GM12878 (cell line): Measurements from ENCODE around the gene MGAT2. TPM values are rescaled to one million over a fixed set of nuclear protein-coding genes. Genes with fewer than 3 reads are reported as not detected.

Experiments
- ATAC-seq: fragments of 200-7000 bp; cut with Tn5 transposase; 3 replicates; pipeline ENCODE4 v1.9.1; 2020; ENCODE audit warnings: mild to moderate bottlenecking, moderate library complexity
- BruUV-seq: library from RNA; stranded (reverse); fragments of 400-500 nt; replicated peaks from 2 replicates; lab custom pipeline; 2021; lab: Mats Ljungman, UMichigan
- CTCF ChIA-PET: fragments of 300-600 bp; sonication (Branson Sonifier 250); formaldehyde crosslinking; extraction: SDS; loops from one replicate; lab custom pipeline; 2021; ENCODE audit warnings: inconsistent platforms; lab: Yijun Ruan, JAX
- POLR2A ChIA-PET: fragments of 350-600 bp; formaldehyde crosslinking; extraction: SDS; loops from one replicate; lab custom pipeline; 2021; ENCODE audit warnings: inconsistent platforms; lab: Charles Lee
- RAD21 ChIA-PET: fragments of 300-600 bp; sonication (Branson Sonifier 250); formaldehyde crosslinking; loops from one replicate; lab custom pipeline; 2023; ENCODE audit warnings: antibody characterized with exemption; ENCODE audit not compliant: unreplicated experiment; lab: Charles Lee
- SMC1A ChIA-PET: fragments of 300-600 bp; sonication (Branson Sonifier 250); formaldehyde crosslinking; loops from one replicate; lab custom pipeline; 2023; ENCODE audit not compliant: unreplicated experiment, uncharacterized antibody; lab: Charles Lee
- DNase-seq: peaks from one replicate; pipeline ENCODE4 v3.0.0-alpha.2; 2011; ENCODE audit warnings: low read depth, low spot score
- FAIRE-seq: peaks from 3 replicates; lab custom pipeline; 2011; peaks lifted over from hg19 to GRCh38; lab: Jason Lieb, UNC
- H2AFZ ChIP-seq: 2 replicates; pipeline ENCODE4 v1.6.0; 2011; ENCODE audit warnings: low read depth, low read length, control low read depth; ENCODE audit not compliant: control insufficient read depth
- H3K27ac ChIP-seq: 2 replicates; pipeline ENCODE4 v1.5.1; 2011; ENCODE audit warnings: control low read depth; ENCODE audit not compliant: control insufficient read depth, insufficient read depth
- H3K27me3 ChIP-seq, 2 experiments: replicated peaks in 1 of 2; 2 replicates each; pipeline versions ENCODE4 v1.6.0 to v1.6.1; 2011; ENCODE audit warnings: low read length in 1 of 2; ENCODE audit not compliant: control insufficient read depth in 2 of 2, insufficient read depth in 2 of 2
- H3K36me3 ChIP-seq, 2 experiments: 2 replicates each; pipeline ENCODE4 v1.5.1; 2011; ENCODE audit warnings: low read length in 1 of 2; ENCODE audit not compliant: control insufficient read depth in 2 of 2, insufficient read depth in 2 of 2
- H3K4me1 ChIP-seq: 2 replicates; pipeline ENCODE4 v1.6.1; 2011; ENCODE audit warnings: mild to moderate bottlenecking, low read length, moderate library complexity, mixed read lengths; ENCODE audit not compliant: control insufficient read depth, insufficient read depth
- H3K4me2 ChIP-seq: 2 replicates; pipeline ENCODE4 v1.6.0; 2011; ENCODE audit warnings: control low read depth; ENCODE audit not compliant: control insufficient read depth, insufficient read depth
- H3K4me3 ChIP-seq: fragments of 200-600 bp; sonication (generic); 2 replicates; pipeline ENCODE4 v1.5.1; 2016
- H3K79me2 ChIP-seq: 2 replicates; pipeline ENCODE4 v1.6.0; 2011; ENCODE audit warnings: low read length; ENCODE audit not compliant: control insufficient read depth, insufficient read depth
- H3K9ac ChIP-seq: 2 replicates; pipeline ENCODE4 v1.8.0; 2011; ENCODE audit warnings: low read length, control low read depth, mixed read lengths; ENCODE audit not compliant: control insufficient read depth, insufficient read depth
- H3K9me3 ChIP-seq: replicated peaks from 3 replicates; pipeline ENCODE4 v1.5.1; 2011; ENCODE audit warnings: mild to moderate bottlenecking, low read length; ENCODE audit not compliant: control insufficient read depth, insufficient read depth
- H4K20me1 ChIP-seq: 2 replicates; pipeline ENCODE4 v1.6.0; 2011; ENCODE audit not compliant: control insufficient read depth, insufficient read depth
- BACH1 ChIP-seq: fragments of 450-650 bp; IDR thresholded peaks from 2 replicates; pipeline ENCODE4 v1.6.1; 2017; ENCODE audit warnings: mild to moderate bottlenecking, borderline replicate concordance
- HDAC6 ChIP-seq: fragments of 200-600 bp; sonication (generic); IDR thresholded peaks from one replicate; pipeline ENCODE4 v1.8.0; 2017; ENCODE audit warnings: antibody characterized with exemption; ENCODE audit not compliant: unreplicated experiment
- MEF2A ChIP-seq: IDR thresholded peaks from 2 replicates; pipeline ENCODE4 v1.6.1; 2011; ENCODE audit warnings: low read depth, mild to moderate bottlenecking, low read length, moderate library complexity; ENCODE audit not compliant: insufficient read depth
- MLLT1 ChIP-seq: fragments of 450-650 bp; IDR thresholded peaks from 2 replicates; pipeline ENCODE4 v1.6.1; 2016; ENCODE audit warnings: mild to moderate bottlenecking
- NBN ChIP-seq: fragments of 450-650 bp; IDR thresholded peaks from 2 replicates; pipeline ENCODE4 v1.6.1; 2016
- RELB ChIP-seq: fragments of 450-650 bp; IDR thresholded peaks from 2 replicates; pipeline ENCODE4 v1.6.1; 2017; ENCODE audit warnings: low read depth, mild to moderate bottlenecking, moderate library complexity
- SPI1 ChIP-seq: IDR thresholded peaks from 2 replicates; pipeline ENCODE4 v1.6.1; 2011; ENCODE audit warnings: low read depth, mild to moderate bottlenecking, low read length, moderate library complexity, borderline replicate concordance; ENCODE audit not compliant: insufficient read depth
- STAT1 ChIP-seq: fragments of 450-650 bp; conservative IDR thresholded peaks from 2 replicates; pipeline ENCODE4 v1.6.1; 2014; ENCODE audit warnings: antibody characterized with exemption, mild to moderate bottlenecking
- SUZ12 ChIP-seq: fragments of 200-600 bp; sonication (generic); IDR thresholded peaks from one replicate; pipeline ENCODE4 v1.6.1; 2018; ENCODE audit warnings: antibody characterized with exemption, mild to moderate bottlenecking; ENCODE audit not compliant: unreplicated experiment
- ZBTB4 ChIP-seq: fragments of 450-650 bp; formaldehyde crosslinking; IDR thresholded peaks from 2 replicates; pipeline ENCODE4 v1.4.0; 2022; ENCODE audit warnings: mild to moderate bottlenecking, moderate library complexity
- WGBS: methylation state at CpG from one replicate; pipeline ENCODE4 v1.1.6; 2016; ENCODE audit warnings: low lambda C conversion rate; ENCODE audit not compliant: insufficient replicate concordance, insufficient coverage; ENCODE audit errors: missing lambda C conversion rate; 5-methylcytosine and 5-hydroxymethylcytosine counted together
- in situ Hi-C: fragments of 300-500 bp; cut with MboI; formaldehyde crosslinking; loops from 9 replicates; pipeline ENCODE4 v1.14.3; 2018; ENCODE audit warnings: mixed read lengths
- intact Hi-C: fragments of 100-400 bp; cut with micrococcal nuclease; formaldehyde crosslinking; loops from one replicate; pipeline ENCODE4 v1.14.2; 2022; ENCODE audit not compliant: unreplicated experiment
- polyA plus RNA-seq, 11 experiments: library from polyadenylated mRNA; depleted of rRNA in 4 of 11; unstranded in 6 of 11; stranded (reverse) in 5 of 11; fragments of >200 nt; fragmentation: Nextera tagmentation in 4 of 11; fragmentation: Illumina TruSeq in 1 of 11; extraction: Ambion mirVana in 4 of 11; extraction: Trizol in 1 of 11; gene quantifications; 1 replicate in 1 of 11; 2 replicates in 10 of 11; pipeline versions ENCODE4 v1.2.1 to v1.2.3, GENCODE V29; 2011 to 2016; ENCODE audit warnings: inconsistent platforms in 2 of 11, missing spikeins in 2 of 11, low read depth in 1 of 11
- total RNA-seq, 4 experiments: library from RNA; depleted of rRNA in 3 of 4; stranded (reverse); fragments of >200 nt in 3 of 4; fragmentation: Illumina TruSeq in 1 of 4; extraction: Trizol in 1 of 4; gene quantifications; 2 replicates each; pipeline versions ENCODE4 v1.2.1 to v1.2.3, GENCODE V29; 2013 to 2021

The MGAT2 gene
- total and polyA plus RNA-seq, 10 of the 15 experiments (the other 5 are each of a cell fraction or from before 2014, with no cell fraction given): 0.03 to 51.8 (median 38.0) TPM; not detected in 1

- TF ChIP-seq MLLT1 (peak; percentile 66), BACH1 (no peak), NBN (peak; percentile 58; the same call in 1 of the 2 replicates), STAT1 (no peak), SUZ12 (no peak)
These were observed 3.6 kb downstream of the MGAT2 start (continued) for GRCh38 chr14:49623941-49624839.

GRCh38 chr14:49633640-49634546 lies 13.3 kb downstream of the MGAT2 start:
- CTCF ChIA-PET: interaction anchor here (0.6 to 2.7 kb wide), 34 partner anchors 10 to 901 kb away, joined by 3 to 17 read pairs (median 3); partner anchors contain the start of genes KLHDC2, LRR1, NEMF and RPL36AL
- peak; percentile 25; the same call in 1 of the 2 replicates for TF ChIP-seq SPI1
- TF ChIP-seq MEF2A: peak; percentile 68; the same call in 1 of the 2 replicates
- peak; percentile 32 for TF ChIP-seq HDAC6
- no peak for TF ChIP-seq ZBTB4 (CRISPR knock-in tag)
- TF ChIP-seq RELB: peak; percentile 74

More at GRCh38 chr14:49633640-49634546, 13.3 kb downstream of the MGAT2 start:
- Histone ChIP-seq H3K9ac (peak overlapping the region; percentile 97), H3K27me3 (no peaks in the 10 kb centered on the region), H3K4me3 (peak overlapping the region; percentile 99), H3K4me1 (peaks cover 6% of the 10 kb centered on the region; the same call in 1 of the 2 replicates), H3K79me2 (peaks cover 86% of the 10 kb centered on the region), H4K20me1 (no peaks in the 10 kb centered on the region), H3K27ac (peak overlapping the region; percentile 85), H2AFZ (peak overlapping the region; percentile 83), H3K4me2 (peak overlapping the region; percentile 97), H3K9me3 (no peaks in the 10 kb centered on the region; the same call in 2 of the 3 replicates), H3K36me3 (peaks cover 0 to 7% of the 10 kb centered on the region in 2 experiments; a peak in 2 of 4 replicates)
- ATAC-seq (peak; percentile 82), DNase-seq (peak; percentile 78), FAIRE-seq (no peak)
- intact Hi-C loops: loop anchor here (1.0 to 5.0 kb wide), 8 partner anchors 37 to 898 kb away; partner anchors contain the start of genes KLHDC2, MAP4K5, NEMF and POLE2
- RAD21 ChIA-PET: interaction anchor here (0.6 to 6.3 kb wide), 22 partner anchors 11 to 687 kb away, joined by 3 to 82 read pairs (median 4); partner anchors contain the start of genes KLHDC2, LRR1, MGAT2 and NEMF
- 1% methylated on average over 87 of the region's 101 CpGs for WGBS
- POLR2A ChIA-PET: interaction anchor here (0.6 to 8.9 kb wide), 15 partner anchors 12 to 470 kb away, joined by 3 to 122 read pairs (median 5); partner anchors contain the start of genes KLHDC2, MGAT2, NEMF and POLE2
- SMC1A ChIA-PET: interaction anchor here (0.5 to 2.1 kb wide), 14 partner anchors 10 to 471 kb away, joined by 3 to 12 read pairs (median 4); partner anchors contain the start of genes KLHDC1, MGAT2, NEMF and RPL36AL
- in situ Hi-C loops: loop anchor here (10.0 kb wide), 1 partner anchor 481 kb away; the partner anchor contains the start of gene VCPKMT
- BruUV-seq: no TSS peak
